Stimulated activated CD4-positive, alpha-beta T cell treated with anti-CD3 and anti-CD28 coated beads, Interleukin-2, amount 100 ng/mL, for 48 hours (primary cell): ENCODE results near the gene SEL1L2.

ENCODE experiments used
- DNase-seq, 2 donors: peaks; one replicate each; pipeline ENCODE4 v3.0.0-alpha.2; 2020

SEL1L2 gene

DNA sequence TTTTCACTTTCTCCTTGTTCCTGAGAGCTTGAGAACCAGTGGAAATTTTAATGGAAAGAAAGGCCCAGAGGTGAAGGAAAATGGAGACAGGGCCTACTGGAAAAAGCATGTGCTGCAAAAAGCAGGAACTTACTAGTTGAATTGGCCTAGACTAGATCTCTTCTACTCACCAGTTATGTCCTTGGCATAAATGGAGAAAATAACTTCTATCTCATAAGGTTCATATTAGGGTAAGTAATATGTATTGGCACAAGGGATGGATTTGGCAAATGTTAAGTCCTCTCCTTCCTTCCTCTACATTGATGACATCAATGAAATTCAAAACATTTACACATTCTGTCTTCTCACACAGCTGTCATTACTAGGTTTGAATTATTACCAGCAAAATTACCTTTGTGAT is 131.5 kb downstream of the SEL1L2 start:
- DNase-seq, result no peak

GRCh38 chr20:13858439-13858838 is 132.0 kb downstream of the SEL1L2 start:
- DNase-seq, result no peak

DNA sequence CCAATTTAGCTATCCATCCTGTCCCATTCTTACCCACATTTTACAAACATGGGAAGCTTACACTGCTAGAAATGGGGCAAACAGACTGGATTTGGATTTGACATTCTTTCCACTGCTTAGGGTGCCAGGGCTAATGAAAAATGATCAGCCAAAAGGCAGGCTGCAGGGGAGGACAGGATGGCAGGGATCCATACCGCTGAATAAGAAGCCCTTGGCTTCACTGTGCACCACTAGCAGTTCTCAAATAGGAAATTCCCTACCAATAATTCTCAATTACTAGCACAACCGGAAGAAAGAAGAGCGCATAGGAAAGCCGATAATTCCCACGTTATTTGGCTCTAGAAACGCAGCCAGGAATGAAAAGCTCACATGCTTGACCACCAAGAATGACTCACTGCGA is 132.5 kb downstream of the SEL1L2 start:
- DNase-seq, result no peak

DNA sequence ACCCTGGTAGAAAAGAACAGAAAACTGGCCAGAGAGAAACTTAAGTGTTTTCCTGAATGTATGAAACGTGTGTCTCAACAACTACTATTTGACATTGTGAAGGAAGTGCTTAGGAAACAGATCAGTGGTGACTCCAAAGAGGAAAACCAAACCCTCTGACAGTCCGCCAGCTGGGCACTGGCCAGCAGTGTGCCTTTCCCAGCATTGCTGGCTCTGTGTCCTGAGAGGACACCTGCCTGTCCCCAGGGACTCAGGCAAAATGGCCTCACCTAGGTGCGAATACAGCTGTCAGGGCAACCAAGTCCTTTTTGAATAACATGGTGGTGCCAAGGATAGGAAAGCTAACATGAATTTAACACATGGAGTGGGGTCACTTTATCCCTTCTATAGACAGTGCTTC is 133.1 kb downstream of the SEL1L2 start:
- DNase-seq, result no peak

DNA sequence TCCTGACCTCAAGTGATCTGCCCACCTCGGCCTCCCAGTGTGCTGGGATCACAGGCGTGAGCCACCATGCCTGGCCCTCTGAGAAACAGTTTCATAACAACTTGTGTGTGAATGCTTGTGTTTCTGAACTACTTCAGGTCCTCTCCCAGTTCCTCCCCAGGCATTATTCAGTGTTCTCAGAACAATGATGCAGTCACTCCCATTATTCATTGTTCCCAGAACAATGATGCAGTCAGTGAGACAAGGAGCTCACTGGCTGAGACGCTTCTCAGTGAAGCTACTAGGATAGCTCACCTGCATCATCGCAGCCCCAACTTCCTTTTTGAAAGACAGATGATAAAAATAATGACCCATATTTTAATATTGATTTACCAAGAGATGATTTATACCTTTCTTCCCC is 134.1 kb downstream of the SEL1L2 start:
- DNase-seq, result no peak

DNA sequence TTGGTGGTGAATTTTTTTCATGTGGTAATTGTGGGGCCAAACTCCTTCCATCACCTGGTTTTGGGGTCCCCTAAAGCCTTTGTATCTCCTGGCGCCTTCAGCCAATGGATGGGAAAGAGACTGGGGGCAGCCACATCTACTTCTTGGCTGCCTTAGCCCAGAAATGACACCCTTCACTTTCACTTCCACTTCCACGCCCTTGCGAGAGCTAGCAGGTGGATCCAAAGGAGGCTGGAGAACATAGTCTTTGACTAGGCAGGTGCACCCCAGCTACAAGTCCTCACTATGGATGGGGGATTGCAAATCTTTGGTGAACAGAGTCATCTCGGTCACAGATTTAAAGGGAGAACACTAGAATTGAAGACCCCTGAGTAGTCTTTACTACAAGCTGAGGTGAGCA is 134.8 kb downstream of the SEL1L2 start:
- DNase-seq, result no peak

DNA sequence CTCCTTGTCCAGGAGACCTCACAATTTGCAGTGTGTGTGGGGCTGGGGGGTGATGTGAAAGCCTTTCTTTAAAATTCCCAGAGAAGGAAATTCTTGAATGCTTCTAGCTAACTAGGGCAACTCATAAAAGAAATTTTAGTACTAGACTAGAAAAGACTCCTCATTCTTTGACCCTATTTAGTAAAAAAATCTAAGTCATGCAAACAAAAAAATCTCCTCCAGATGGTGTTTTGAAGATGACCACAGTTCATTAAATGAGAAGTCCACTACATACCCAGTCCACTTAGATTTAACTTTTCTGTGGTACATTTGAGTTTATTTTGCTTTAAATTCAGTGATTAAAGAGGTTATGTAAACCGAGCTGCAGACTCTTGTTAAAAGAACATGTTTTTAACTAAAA is 138.1 kb downstream of the SEL1L2 start:
- DNase-seq, result no peak

- no peak for DNase-seq
These were observed 139.1 kb downstream of the SEL1L2 start for GRCh38 chr20:13851279-13851678.

DNA sequence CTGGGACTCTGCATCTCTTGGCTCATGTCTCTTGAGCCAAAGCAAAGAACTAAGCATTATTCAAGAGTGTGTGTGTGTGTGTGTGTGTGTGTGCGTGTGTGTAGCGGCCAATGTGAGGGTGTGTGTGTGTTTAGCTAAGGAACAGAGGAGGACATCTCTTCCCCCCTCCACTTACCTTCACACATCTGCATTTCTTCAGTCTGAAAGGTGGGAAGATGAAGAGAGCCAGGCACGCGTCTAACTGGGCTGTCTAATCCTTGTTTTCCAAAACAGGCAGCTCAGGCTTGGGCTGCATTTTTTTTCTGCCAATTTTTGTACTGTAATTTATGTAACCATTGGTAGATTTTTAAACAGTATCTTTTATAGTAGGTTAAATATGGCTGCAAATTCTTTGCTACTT is 146.1 kb downstream of the SEL1L2 start:
- no peak for DNase-seq

- DNase-seq, result no peak
These were observed 149.2 kb downstream of the SEL1L2 start for GRCh38 chr20:13841206-13841605.

DNA sequence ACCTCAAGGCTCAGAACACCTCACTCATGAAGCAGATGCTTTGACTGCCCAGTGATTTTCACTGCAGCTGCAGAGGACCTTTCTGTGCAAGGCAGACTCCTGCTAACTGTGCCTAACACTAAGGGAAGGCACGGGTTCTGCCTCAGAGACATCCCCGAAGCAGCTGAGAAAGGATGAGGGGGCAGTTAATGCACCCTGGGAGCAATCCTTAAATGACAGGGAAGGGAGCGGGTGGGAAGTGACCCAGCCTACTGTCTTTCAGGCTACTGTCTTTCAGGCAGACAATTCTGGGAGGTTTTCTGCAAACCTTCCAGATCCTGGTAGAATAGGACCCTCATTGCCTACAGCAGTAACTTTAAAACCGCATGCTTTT is 150.3 kb downstream of the SEL1L2 start:
- no peak for DNase-seq

DNA sequence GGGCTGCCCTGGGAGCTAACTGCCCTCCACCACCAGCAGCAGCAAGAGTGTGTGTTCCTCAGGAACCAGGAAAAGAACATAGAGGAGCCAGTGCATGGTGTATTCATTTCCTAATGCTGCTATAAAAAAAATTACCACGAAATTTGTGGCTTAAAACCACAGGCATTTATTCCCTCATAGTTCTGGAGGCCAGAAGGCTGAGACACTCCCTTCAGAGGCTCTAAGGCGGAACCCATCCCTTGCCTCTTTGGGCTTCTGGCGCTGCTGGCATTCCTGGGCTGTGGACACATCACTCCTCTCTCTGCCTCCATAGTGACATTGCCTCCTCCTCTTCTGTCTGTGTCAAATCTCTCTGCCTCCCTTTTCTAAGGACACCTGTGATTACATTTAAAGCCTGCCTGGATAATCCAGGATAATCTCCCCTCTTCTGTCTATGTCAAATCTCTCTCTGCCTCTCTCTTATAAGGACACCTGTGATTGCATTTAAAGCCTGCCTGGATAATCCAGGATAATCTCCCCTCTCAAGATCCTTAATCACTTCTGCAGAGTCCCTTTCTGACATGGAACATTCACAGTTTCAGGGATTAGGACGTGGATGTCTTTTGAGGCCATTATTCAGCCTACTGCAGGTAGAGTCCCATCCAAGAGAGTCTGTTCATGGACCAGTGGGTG is 150.9 kb downstream of the SEL1L2 start:
- DNase-seq, result no peak

DNA sequence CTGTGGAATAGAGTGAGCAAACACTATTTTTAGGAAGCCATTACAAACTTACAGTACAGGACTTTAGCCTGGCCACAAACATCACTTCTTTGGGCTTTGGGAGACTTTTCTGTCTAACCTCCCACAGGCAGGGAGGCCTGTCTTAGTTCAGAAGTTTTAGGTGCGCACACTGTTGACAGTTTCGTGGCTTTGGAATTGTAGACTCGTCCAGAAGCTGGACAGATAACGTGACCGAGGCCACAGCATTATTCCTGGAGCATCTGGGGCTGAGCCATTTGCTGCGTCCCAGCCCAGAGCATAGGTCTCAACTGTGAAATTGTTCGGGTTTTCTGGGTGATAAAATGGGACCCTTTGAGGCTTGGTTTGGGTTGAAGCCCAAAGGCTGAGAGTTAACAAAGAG is 151.8 kb downstream of the SEL1L2 start:
- DNase-seq, result no peak

GRCh38 chr20:13831476-13831875 is 158.9 kb downstream of the SEL1L2 start:
- DNase-seq, result no peak

- DNase-seq, result no peak
These were observed 164.9 kb downstream of the SEL1L2 start for GRCh38 chr20:13825465-13825864.

DNA sequence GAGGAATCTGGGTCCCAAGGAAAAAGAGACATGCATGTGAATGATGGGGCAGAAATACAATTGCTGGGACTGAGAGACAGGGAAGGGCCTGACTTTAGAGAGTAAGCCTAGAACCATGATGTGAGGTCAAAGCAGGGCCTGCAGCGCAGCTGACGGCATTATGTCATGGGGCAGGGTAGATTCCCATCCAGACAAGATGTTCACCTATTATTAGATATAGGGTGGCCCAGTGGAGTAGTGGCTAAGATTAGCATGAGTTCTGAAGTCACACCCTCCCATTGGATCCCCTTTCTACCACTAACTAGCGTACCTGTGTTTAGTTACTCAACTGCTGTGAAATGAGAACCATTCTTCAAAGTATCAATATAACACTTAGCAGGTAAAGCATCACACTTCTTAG is 166.0 kb downstream of the SEL1L2 start:
- no peak for DNase-seq

DNA sequence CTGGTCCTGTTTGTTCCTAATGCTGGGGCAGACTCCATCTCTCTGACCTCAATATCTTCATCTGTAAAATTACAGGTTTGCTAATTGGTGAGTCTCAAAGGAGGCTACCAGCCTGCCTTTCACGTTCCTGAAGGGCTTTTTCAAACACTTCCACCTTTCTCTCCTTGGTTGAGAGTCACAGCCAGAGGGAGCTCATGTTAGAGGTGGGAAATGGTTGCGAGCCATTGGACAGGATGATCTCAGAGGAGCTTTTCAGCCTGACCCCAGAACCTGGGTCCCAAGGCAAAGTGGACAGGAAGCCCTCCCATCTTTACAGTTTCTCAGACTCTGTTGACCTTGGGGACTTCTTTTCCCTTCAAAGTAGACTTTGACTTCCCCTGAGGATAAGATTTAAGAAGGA is 168.0 kb downstream of the SEL1L2 start:
- DNase-seq, result no peak

GRCh38 chr20:13821876-13822275 is 168.5 kb downstream of the SEL1L2 start:
- DNase-seq, result no peak

DNA sequence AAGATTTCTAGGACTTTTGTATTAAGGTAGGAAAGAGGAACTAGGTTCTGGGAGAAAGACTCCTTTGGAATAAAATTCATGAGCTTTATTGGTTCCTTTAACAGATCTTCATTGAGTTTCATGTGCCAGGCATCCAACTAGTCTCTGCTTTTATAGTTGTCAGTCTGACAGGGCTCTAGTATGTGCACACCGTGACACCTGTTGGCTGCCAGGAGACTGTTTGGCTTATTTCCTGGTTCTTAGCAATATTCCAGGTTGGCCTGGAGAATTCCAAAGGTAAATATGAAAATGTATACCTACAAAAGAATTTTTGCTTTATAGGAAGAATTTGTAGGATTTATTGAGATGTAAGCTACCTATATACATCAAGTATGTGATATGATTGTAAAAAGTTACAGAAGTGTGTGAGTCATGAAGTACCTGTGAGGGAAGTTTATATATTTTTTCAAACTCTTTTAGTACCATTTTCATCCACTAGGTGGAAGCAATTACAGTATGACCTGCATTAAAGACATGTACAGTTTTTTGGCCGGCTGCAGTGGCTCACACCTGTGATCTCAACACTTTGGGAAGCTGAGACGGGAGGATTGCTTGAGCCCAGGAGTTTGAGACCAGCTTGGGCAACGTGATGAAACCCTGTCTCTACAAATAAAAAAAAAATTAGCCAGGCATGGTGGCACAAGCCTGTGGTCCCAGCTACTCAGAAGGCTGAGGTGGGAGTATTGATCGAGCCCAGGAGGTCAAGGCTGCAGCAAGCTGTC is 170.3 kb downstream of the SEL1L2 start:
- DNase-seq, result no peak

DNA sequence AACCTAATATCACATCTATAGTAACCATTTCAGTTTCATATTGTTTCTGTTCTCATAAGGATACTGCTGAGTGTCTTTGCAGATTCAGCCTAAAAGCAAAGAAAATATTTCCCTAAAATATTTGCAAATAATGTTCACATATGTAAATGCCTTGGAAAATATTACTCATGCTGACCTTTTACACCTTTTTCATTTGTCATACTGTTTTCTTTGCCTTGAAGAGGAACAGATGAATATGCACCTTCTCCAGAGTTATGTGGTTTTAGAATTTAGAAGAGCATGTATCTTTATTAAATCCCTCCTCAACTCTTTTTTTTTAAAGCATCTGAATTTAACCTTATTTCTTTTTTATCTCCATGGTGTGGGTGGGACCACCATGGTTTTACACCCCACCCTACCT is 173.1 kb downstream of the SEL1L2 start:
- no peak for DNase-seq

DNA sequence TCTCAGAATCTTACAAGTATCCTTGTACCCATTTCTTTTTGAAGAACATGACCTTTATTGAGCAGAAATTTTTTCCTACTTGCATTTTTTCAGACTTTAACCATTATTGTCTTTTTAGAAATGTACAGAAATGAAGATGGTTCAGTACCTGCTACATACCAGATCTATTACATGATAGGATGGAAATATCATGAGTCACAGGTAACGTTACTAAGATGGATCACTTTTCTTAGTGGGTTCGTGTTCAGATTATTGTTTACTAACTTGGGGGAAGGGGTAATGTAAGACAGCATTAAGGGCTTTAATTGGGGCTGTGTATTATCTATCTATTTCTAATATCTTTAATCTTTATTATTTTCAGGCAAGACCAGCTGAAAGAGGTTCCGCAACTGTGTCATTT is 173.7 kb downstream of the SEL1L2 start:
- DNase-seq, result no peak

DNA sequence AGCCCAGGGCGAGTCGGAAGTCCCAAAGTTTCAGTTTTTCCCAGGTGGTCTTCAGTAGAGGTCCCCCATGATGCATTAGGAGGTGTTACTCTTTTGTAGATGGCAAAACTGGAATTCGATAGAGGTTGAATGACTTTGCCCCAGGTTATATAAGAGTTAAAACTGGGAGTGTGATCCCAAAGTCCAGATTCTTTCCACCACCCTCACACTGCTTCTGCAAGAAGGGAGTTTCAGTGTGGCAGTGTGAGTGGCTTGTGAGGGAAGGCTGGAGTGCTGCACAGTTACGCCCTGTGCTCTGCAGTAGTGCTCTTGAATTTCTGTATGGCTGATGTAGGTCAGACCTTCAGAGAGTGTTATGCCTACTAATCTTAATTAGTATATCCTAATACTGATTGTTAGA is 175.7 kb downstream of the SEL1L2 start:
- DNase-seq, result no peak

DNA sequence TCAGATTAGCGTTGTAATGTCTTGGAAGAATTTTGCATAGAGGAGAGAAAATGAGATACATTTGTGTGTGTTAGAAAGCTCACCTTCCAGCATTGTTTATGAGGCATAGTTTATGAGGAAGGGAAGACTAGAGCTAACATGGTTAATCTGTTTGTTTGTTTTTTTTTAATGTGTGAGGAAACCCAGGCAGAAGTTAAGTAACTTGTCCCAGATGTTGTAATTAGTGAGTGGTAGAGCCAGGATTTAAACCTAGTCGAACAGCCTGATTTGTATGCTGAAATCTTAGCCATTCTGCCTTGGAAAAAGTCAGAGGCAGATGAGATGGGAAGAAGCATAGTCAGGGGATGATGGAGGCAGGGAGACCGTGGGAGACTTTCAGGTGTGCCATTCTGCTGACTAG is 176.5 kb downstream of the SEL1L2 start:
- DNase-seq, result no peak

DNA sequence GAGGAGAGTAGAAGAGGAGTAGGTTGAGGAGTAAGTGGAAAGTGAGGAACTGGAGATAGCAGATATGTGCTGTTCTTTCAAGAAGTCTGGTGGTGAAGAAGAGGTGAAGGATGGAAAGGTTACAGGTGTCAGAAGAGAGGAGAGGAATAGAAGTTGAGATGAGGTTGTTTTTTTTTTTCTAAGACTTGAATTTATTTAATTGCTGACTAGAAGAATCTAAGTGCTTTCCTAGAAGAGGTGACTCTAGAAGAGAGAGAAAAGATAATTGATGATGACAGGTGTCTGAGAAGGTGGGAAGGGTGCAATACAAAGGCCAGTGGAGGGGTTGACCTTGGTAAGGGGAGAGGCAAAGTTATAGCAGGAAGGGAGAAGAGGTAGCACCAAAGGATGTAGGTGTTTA is 180.0 kb downstream of the SEL1L2 start:
- DNase-seq, result no peak

DNA sequence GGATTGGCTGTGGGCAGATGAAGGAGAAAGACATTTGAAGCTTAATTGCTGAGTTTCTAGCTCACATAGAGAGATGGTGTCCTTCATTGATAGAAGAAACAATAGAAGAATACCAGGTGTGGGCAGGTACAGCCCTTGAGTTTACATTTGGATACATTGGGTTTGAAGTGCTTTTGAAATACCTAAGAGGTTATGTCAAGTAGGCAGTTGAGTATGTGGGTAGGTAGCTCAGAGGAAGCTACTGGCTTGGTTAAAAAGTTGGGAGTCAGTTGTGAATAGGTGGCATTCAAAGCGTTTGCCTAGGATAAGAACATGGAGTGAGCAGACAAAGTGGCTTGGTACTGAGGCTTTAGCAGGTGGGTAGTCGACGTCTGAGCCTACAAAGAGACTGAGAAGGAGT is 180.6 kb downstream of the SEL1L2 start:
- no peak for DNase-seq
